GM21529 (cell line): ENCODE results near the gene MAGEB17.

ENCODE experiments used
- ATAC-seq: cut with Tn5 transposase; IDR thresholded peaks from one replicate; pipeline ENCODE4 v1.9.1; 2021; ENCODE audit not compliant: unreplicated experiment

The MAGEB17 gene

GRCh38 chrX:16205840-16206239 lies 38.6 kb downstream of the MAGEB17 start:
- no peak for ATAC-seq

- ATAC-seq = no peak
Measured at GRCh38 chrX:16207634-16208033, 40.4 kb downstream of the MAGEB17 start.

- no peak for ATAC-seq
Measured at GRCh38 chrX:16208601-16209000, 41.3 kb downstream of the MAGEB17 start.

GRCh38 chrX:16210061-16210460 lies 42.8 kb downstream of the MAGEB17 start:
- ATAC-seq = no peak

GRCh38 chrX:16212024-16212423 lies 44.7 kb downstream of the MAGEB17 start:
- ATAC-seq = no peak

- no peak for ATAC-seq
Measured at GRCh38 chrX:16212436-16212835, 45.2 kb downstream of the MAGEB17 start.

GRCh38 chrX:16213961-16214360 lies 46.7 kb downstream of the MAGEB17 start:
- ATAC-seq = no peak

- no peak for ATAC-seq
Measured at GRCh38 chrX:16215660-16216059, 48.4 kb downstream of the MAGEB17 start.
